H9 (cell line): Measurements from ENCODE around the gene MINDY4. TPM values are rescaled to one million over a fixed set of nuclear protein-coding genes. Genes with fewer than 3 reads are reported as not detected.

Experiments used
- DNase-seq: peaks from one replicate; pipeline ENCODE4 v3.0.0-alpha.2; 2017
- H2AFZ ChIP-seq: one replicate; pipeline ENCODE4 v1.6.1; 2013; ENCODE audit warnings: mild to moderate bottlenecking, low read length, control low read depth, moderate library complexity
- H2AK5ac ChIP-seq: 2 replicates; pipeline ENCODE4 v1.6.1; 2013; ENCODE audit warnings: low read length, control low read depth, mixed read lengths; ENCODE audit not compliant: insufficient read length
- H2BK120ac ChIP-seq: one replicate; pipeline ENCODE4 v1.6.1; 2013; ENCODE audit warnings: low read depth, mild to moderate bottlenecking, low read length, control low read depth, inconsistent platforms; ENCODE audit not compliant: poor library complexity, severe bottlenecking
- H2BK12ac ChIP-seq: 2 replicates; pipeline ENCODE4 v1.6.1; 2013; ENCODE audit warnings: low read length, control low read depth, mixed read lengths, low read depth; ENCODE audit not compliant: insufficient read length
- H2BK15ac ChIP-seq: 2 replicates; pipeline ENCODE4 v1.6.1; 2013; ENCODE audit warnings: low read depth, low read length, control low read depth
- H2BK20ac ChIP-seq: one replicate; pipeline ENCODE4 v1.6.1; 2013; ENCODE audit warnings: low read depth, mild to moderate bottlenecking, low read length, control low read depth, inconsistent platforms; ENCODE audit not compliant: poor library complexity, severe bottlenecking
- H2BK5ac ChIP-seq: 2 replicates; pipeline ENCODE4 v1.6.1; 2013; ENCODE audit warnings: low read length, control low read depth, mixed read lengths; ENCODE audit not compliant: insufficient read length
- H3K14ac ChIP-seq: 2 replicates; pipeline ENCODE4 v1.6.1; 2013; ENCODE audit warnings: low read length, control low read depth; ENCODE audit not compliant: insufficient read depth
- H3K18ac ChIP-seq: 2 replicates; pipeline ENCODE4 v1.6.1; 2013; ENCODE audit warnings: low read depth, mild to moderate bottlenecking, mixed read lengths, low read length, control low read depth; ENCODE audit not compliant: insufficient read length
- H3K23ac ChIP-seq: 2 replicates; pipeline ENCODE4 v1.6.1; 2013; ENCODE audit warnings: low read length, control low read depth, mixed read lengths, low read depth; ENCODE audit not compliant: insufficient read length
- H3K23me2 ChIP-seq: 2 replicates; pipeline ENCODE4 v1.6.1; 2013; ENCODE audit warnings: low read depth, mild to moderate bottlenecking, mixed read lengths, low read length, control low read depth; ENCODE audit not compliant: insufficient read length, poor library complexity, severe bottlenecking
- H3K27ac ChIP-seq: 2 replicates; pipeline ENCODE4 v1.5.1; 2013; ENCODE audit warnings: low read length, control low read depth, mixed read lengths, low read depth; ENCODE audit not compliant: insufficient read length
- H3K27me3 ChIP-seq: 2 replicates; pipeline ENCODE4 v1.6.1; 2013; ENCODE audit warnings: low read length, control low read depth, inconsistent platforms; ENCODE audit not compliant: insufficient read depth
- H3K4ac ChIP-seq: 2 replicates; pipeline ENCODE4 v1.6.1; 2013; ENCODE audit warnings: low read depth, mild to moderate bottlenecking, control low read depth, inconsistent platforms, low read length, moderate library complexity
- H3K4me1 ChIP-seq: 2 replicates; pipeline ENCODE4 v1.6.1; 2013; ENCODE audit warnings: low read length, control low read depth, inconsistent platforms; ENCODE audit not compliant: insufficient read depth
- H3K4me2 ChIP-seq: 2 replicates; pipeline ENCODE4 v1.6.1; 2013; ENCODE audit warnings: low read length, control low read depth, mixed read lengths; ENCODE audit not compliant: insufficient read length, insufficient read depth
- H3K56ac ChIP-seq: 2 replicates; pipeline ENCODE4 v1.6.1; 2013; ENCODE audit warnings: low read depth, mild to moderate bottlenecking, mixed read lengths, low read length, control low read depth; ENCODE audit not compliant: insufficient read length
- H3K79me1 ChIP-seq: 2 replicates; pipeline ENCODE4 v1.6.1; 2013; ENCODE audit warnings: low read depth, mild to moderate bottlenecking, moderate library complexity, low read length, control low read depth, inconsistent platforms; ENCODE audit not compliant: insufficient read depth, poor library complexity, severe bottlenecking
- H3K79me2 ChIP-seq: 2 replicates; pipeline ENCODE4 v1.6.1; 2013; ENCODE audit warnings: low read length, control low read depth, inconsistent platforms; ENCODE audit not compliant: insufficient read depth
- H3K9ac ChIP-seq: 2 replicates; pipeline ENCODE4 v1.6.1; 2013; ENCODE audit warnings: low read length, control low read depth, mixed read lengths; ENCODE audit not compliant: insufficient read length; ENCODE audit errors: extremely low read depth
- H3K9me3 ChIP-seq: one replicate; pipeline ENCODE4 v1.6.1; 2013; ENCODE audit warnings: low read depth, low read length, inconsistent platforms; ENCODE audit not compliant: control insufficient read depth
- H3T11ph ChIP-seq: one replicate; pipeline ENCODE4 v1.6.1; 2013; ENCODE audit warnings: mild to moderate bottlenecking, low read length, control low read depth, inconsistent platforms
- H4K20me1 ChIP-seq: one replicate; pipeline ENCODE4 v1.6.1; 2013; ENCODE audit not compliant: control insufficient read depth, insufficient read length, insufficient read depth
- H4K5ac ChIP-seq: 2 replicates; pipeline ENCODE4 v1.6.1; 2013; ENCODE audit warnings: low read depth, mild to moderate bottlenecking, mixed read lengths, low read length, control low read depth; ENCODE audit not compliant: insufficient read length
- H4K8ac ChIP-seq: replicated peaks from 2 replicates; pipeline ENCODE4 v1.6.1; 2013; ENCODE audit warnings: low read length, control low read depth, mixed read lengths, low read depth; ENCODE audit not compliant: insufficient read length
- H4K91ac ChIP-seq: 2 replicates; pipeline ENCODE4 v1.6.1; 2013; ENCODE audit warnings: low read depth, mild to moderate bottlenecking, moderate library complexity, mixed read lengths, low read length, control low read depth; ENCODE audit not compliant: insufficient read length
- H3K27ac Mint-ChIP-seq, 3 experiments: 2 replicates in 2 of 3; 3 replicates in 1 of 3; pipeline ENCODE4 v1.8.0; 2020 to 2021; ENCODE audit warnings: mixed read lengths in 3 of 3, mild to moderate bottlenecking in 1 of 3, moderate library complexity in 1 of 3
- H3K27me3 Mint-ChIP-seq: 2 replicates; pipeline ENCODE4 v1.8.0; 2021; ENCODE audit warnings: low read depth, mild to moderate bottlenecking, moderate library complexity, mixed read lengths
- H3K36me3 Mint-ChIP-seq, 3 experiments: 2 replicates in 2 of 3; 3 replicates in 1 of 3; pipeline ENCODE4 v1.8.0; 2020 to 2021; ENCODE audit warnings: low read depth in 3 of 3, mixed read lengths in 3 of 3; ENCODE audit not compliant: insufficient read depth in 1 of 3
- H3K4me1 Mint-ChIP-seq, 2 experiments: 2 replicates each; pipeline ENCODE4 v1.8.0; 2020; ENCODE audit warnings: mixed read lengths in 2 of 2
- H3K4me3 Mint-ChIP-seq, 2 experiments: 2 replicates in 1 of 2; 3 replicates in 1 of 2; pipeline ENCODE4 v1.8.0; 2020 to 2021; ENCODE audit warnings: mild to moderate bottlenecking in 2 of 2, mixed read lengths in 2 of 2, moderate library complexity in 1 of 2
- H3K9me3 Mint-ChIP-seq, 2 experiments: 2 replicates in 1 of 2; 3 replicates in 1 of 2; pipeline ENCODE4 v1.8.0; 2020; ENCODE audit warnings: mild to moderate bottlenecking in 2 of 2, mixed read lengths in 2 of 2, moderate library complexity in 1 of 2
- CTCF ChIP-seq: fragments of 200-600 bp; sonication (generic); conservative IDR thresholded peaks from 3 replicates; pipeline ENCODE4 v1.8.0; 2021; ENCODE audit warnings: antibody characterized with exemption, mild to moderate bottlenecking
- WGBS: extraction: QIAGEN DNeasy Blood & Tissue Kit; methylation state at CpG from one replicate; pipeline ENCODE4 v1.1.7; 2013; ENCODE audit warnings: missing lambda C conversion rate, low lambda C conversion rate, mixed read lengths; ENCODE audit not compliant: insufficient read length; ENCODE audit errors: extremely low coverage; 5-methylcytosine and 5-hydroxymethylcytosine counted together
- total RNA-seq: library from RNA; stranded (reverse); gene quantifications from 2 replicates; pipeline ENCODE4 v1.2.1, GENCODE V29; 2021

Gene MINDY4
- total RNA-seq, 1 experiment from 2014 or later: 3.1 TPM

GRCh38 chr7:30741289-30741688, 29.9 kb upstream of the MINDY4 start:
- Histone ChIP-seq H3T11ph (no peak overlapping the region), H4K8ac (no peak overlapping the region), H2BK20ac (no peak overlapping the region), H2BK12ac (no peak overlapping the region), H2BK15ac (no peak overlapping the region), H2AFZ (no peak overlapping the region), H3K79me2 (no peaks in the 10 kb centered on the region), H3K14ac (no peak overlapping the region), H3K18ac (no peak overlapping the region), H3K9me3 (no peaks in the 10 kb centered on the region), H3K4me1 (no peaks in the 10 kb centered on the region), H2BK5ac (no peak overlapping the region), H3K79me1 (no peaks in the 10 kb centered on the region), H3K27me3 (no peaks in the 10 kb centered on the region), H3K23ac (no peak overlapping the region), H4K20me1 (no peaks in the 10 kb centered on the region), H3K27ac (no peak overlapping the region), H3K4ac (no peak overlapping the region), H4K5ac (no peak overlapping the region), H3K56ac (no peak overlapping the region), H3K23me2 (no peaks in the 10 kb centered on the region), H2BK120ac (no peak overlapping the region), H4K91ac (no peak overlapping the region), H3K4me2 (no peak overlapping the region), H2AK5ac (no peak overlapping the region), H3K9ac (no peak overlapping the region)
- no peak for TF ChIP-seq CTCF
- Mint-ChIP-seq H3K4me3 (no peak overlapping the region), H3K9me3 (no peaks in the 10 kb centered on the region), H3K36me3 (no peaks in the 10 kb centered on the region), H3K27ac (no peak overlapping the region), H3K27me3 (peaks cover 6% of the 10 kb centered on the region), H3K4me1 (peaks cover 0 to 7% of the 10 kb centered on the region in 2 experiments; a peak in 1 of 4 replicates)
- no CpG with 5 or more reads among the region's 8 CpGs for WGBS
- no peak for DNase-seq
